Endodermal cell (in vitro differentiated cells): Measurements from ENCODE around the gene ASCL2. TPM values are rescaled to one million over a fixed set of nuclear protein-coding genes. Genes with fewer than 3 reads are reported as not detected.
A peak's percentile ranks its signal among the peaks of the same experiment; 100 is the strongest.

Experiments used
- DNase-seq: peaks from one replicate; pipeline ENCODE4 v3.0.0-alpha.2; 2017
- H3K27ac ChIP-seq: 2 replicates; pipeline ENCODE4 v1.5.1; 2013; ENCODE audit warnings: mild to moderate bottlenecking, low read depth, low read length, moderate library complexity
- H3K27me3 ChIP-seq: 2 replicates; pipeline ENCODE4 v1.6.1; 2013; ENCODE audit warnings: mild to moderate bottlenecking, low read length, moderate library complexity; ENCODE audit not compliant: insufficient read depth, control insufficient read depth, poor library complexity, severe bottlenecking
- H3K36me3 ChIP-seq: 2 replicates; pipeline ENCODE4 v1.7.0; 2013; ENCODE audit warnings: mild to moderate bottlenecking, low read length, moderate library complexity; ENCODE audit not compliant: control insufficient read depth, insufficient read depth
- H3K4me1 ChIP-seq: one replicate; pipeline ENCODE4 v1.7.0; 2013; ENCODE audit warnings: low read length; ENCODE audit not compliant: control insufficient read depth, insufficient read depth
- H3K4me3 ChIP-seq: 2 replicates; pipeline ENCODE4 v1.5.1; 2013; ENCODE audit warnings: mild to moderate bottlenecking, low read length, moderate library complexity
- H3K9ac ChIP-seq: 2 replicates; pipeline ENCODE4 v1.6.1; 2013; ENCODE audit warnings: mild to moderate bottlenecking, low read length, moderate library complexity; ENCODE audit not compliant: poor library complexity, severe bottlenecking; ENCODE audit errors: extremely low read depth
- H3K9me3 ChIP-seq: 2 replicates; pipeline ENCODE4 v1.6.1; 2013; ENCODE audit warnings: mild to moderate bottlenecking, low read length, moderate library complexity; ENCODE audit not compliant: control insufficient read depth
- H3K27ac Mint-ChIP-seq: 2 replicates; pipeline ENCODE4 v1.8.0; 2020; ENCODE audit warnings: mixed read lengths
- H3K27me3 Mint-ChIP-seq: 2 replicates; pipeline ENCODE4 v1.8.0; 2021; ENCODE audit warnings: mild to moderate bottlenecking, mixed read lengths; ENCODE audit not compliant: insufficient read depth
- H3K36me3 Mint-ChIP-seq: 2 replicates; pipeline ENCODE4 v1.8.0; 2020; ENCODE audit warnings: low read depth, mixed read lengths
- H3K4me1 Mint-ChIP-seq: 2 replicates; pipeline ENCODE4 v1.8.0; 2020; ENCODE audit warnings: mixed read lengths
- H3K4me3 Mint-ChIP-seq: 2 replicates; pipeline ENCODE4 v1.8.0; 2020; ENCODE audit warnings: mild to moderate bottlenecking, moderate library complexity, mixed read lengths
- H3K9me3 Mint-ChIP-seq: 2 replicates; pipeline ENCODE4 v1.8.0; 2020; ENCODE audit warnings: mild to moderate bottlenecking, mixed read lengths
- WGBS, 2 experiments: methylation state at CpG; one replicate each; pipeline versions ENCODE4 v1.1.5 to v1.1.7; 2013; ENCODE audit warnings: missing lambda C conversion rate in 2 of 2, mixed read lengths in 1 of 2; ENCODE audit not compliant: insufficient coverage in 1 of 2, insufficient read length in 1 of 2; 5-methylcytosine and 5-hydroxymethylcytosine counted together
- total RNA-seq, 2 donors: library from RNA; stranded (reverse); fragmentation: NEBNext Ultra II Directional in 1 of 2; extraction: Animal tissue kit (Norgen Biotek cat#: 25700) in 1 of 2; gene quantifications; 2 replicates in 1 of 2; 3 replicates in 1 of 2; pipeline ENCODE4 v1.2.1, GENCODE V29; 2021
- TF ChIP-seq, protein P1 (sequence below): fragments of 200-600 bp; sonication (generic); conservative IDR thresholded peaks from 2 replicates; pipeline ENCODE4 v1.5.0; 2021; ENCODE audit warnings: antibody characterized with exemption, mild to moderate bottlenecking

The ASCL2 gene
- total RNA-seq, 2 donors from 2014 or later = not detected

- DNase-seq = no peak
- Mint-ChIP-seq H3K4me1 (no peaks in the 10 kb centered on the region), H3K36me3 (no peaks in the 10 kb centered on the region), H3K27ac (no peak overlapping the region), H3K9me3 (peaks cover 5% of the 10 kb centered on the region), H3K27me3 (peaks cover 29% of the 10 kb centered on the region), H3K4me3 (no peak overlapping the region)
- no peaks in the 10 kb centered on the region for H3K36me3 ChIP-seq
- H3K4me1 ChIP-seq = no peaks in the 10 kb centered on the region
- no peaks in the 10 kb centered on the region for H3K9me3 ChIP-seq
- H3K4me3 ChIP-seq = no peak overlapping the region
- TF ChIP-seq, protein P1, sequence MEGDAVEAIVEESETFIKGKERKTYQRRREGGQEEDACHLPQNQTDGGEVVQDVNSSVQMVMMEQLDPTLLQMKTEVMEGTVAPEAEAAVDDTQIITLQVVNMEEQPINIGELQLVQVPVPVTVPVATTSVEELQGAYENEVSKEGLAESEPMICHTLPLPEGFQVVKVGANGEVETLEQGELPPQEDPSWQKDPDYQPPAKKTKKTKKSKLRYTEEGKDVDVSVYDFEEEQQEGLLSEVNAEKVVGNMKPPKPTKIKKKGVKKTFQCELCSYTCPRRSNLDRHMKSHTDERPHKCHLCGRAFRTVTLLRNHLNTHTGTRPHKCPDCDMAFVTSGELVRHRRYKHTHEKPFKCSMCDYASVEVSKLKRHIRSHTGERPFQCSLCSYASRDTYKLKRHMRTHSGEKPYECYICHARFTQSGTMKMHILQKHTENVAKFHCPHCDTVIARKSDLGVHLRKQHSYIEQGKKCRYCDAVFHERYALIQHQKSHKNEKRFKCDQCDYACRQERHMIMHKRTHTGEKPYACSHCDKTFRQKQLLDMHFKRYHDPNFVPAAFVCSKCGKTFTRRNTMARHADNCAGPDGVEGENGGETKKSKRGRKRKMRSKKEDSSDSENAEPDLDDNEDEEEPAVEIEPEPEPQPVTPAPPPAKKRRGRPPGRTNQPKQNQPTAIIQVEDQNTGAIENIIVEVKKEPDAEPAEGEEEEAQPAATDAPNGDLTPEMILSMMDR = no peak
- H3K27ac ChIP-seq = no peak overlapping the region
- WGBS, 2 experiments = 100% methylated on average over 1 of the region's 1 CpG; no CpG with 5 or more reads in 1 of the 2 experiments
- no peak overlapping the region for H3K9ac ChIP-seq
- H3K27me3 ChIP-seq = no peaks in the 10 kb centered on the region
These were observed 46.1 kb downstream of the ASCL2 start for GRCh38 chr11:2224254-2224653.

DNA sequence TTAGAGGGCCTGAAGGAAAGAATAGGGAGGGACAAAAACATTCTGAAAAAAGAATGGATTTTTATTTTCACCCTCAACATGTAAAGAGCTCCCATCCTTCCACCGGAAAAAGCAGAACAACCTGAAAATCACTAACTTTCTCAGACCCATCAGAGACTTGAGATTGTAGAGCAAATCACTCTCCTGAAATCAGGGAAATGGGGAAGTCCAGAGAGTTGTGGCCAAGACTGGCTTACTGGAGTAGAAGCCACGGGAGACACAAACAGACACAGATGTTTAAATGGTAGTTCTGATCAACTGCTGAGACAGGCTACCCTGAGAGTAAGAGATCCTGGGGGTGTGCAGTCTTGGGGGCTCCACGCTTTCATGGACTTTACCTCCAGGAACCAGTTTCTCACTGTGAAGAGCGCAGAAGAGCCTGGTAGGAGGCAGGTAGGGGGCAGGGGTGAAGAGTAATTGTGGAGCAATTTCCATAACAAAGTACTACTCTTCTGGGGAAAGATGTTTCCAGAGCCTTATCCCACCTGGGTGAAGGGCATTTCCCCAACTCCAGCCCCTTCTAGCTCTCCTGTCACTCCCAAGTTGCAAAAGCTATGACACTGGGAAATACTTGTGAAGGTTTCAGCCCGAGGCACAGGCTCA lies 47.1 kb downstream of the ASCL2 start:
- Mint-ChIP-seq H3K9me3 (peaks cover 5% of the 10 kb centered on the region), H3K36me3 (no peaks in the 10 kb centered on the region), H3K4me3 (no peak overlapping the region), H3K27ac (no peak overlapping the region), H3K27me3 (peaks cover 35% of the 10 kb centered on the region), H3K4me1 (no peaks in the 10 kb centered on the region)
- Histone ChIP-seq H3K4me3 (no peak overlapping the region), H3K4me1 (no peaks in the 10 kb centered on the region), H3K9me3 (no peaks in the 10 kb centered on the region), H3K27me3 (no peaks in the 10 kb centered on the region), H3K9ac (no peak overlapping the region), H3K27ac (no peak overlapping the region), H3K36me3 (no peaks in the 10 kb centered on the region)
- 57 to 61% methylated on average over 2 to 5 of the region's 5 CpGs for WGBS, 2 experiments
- TF ChIP-seq, protein P1 = no peak
- peak; percentile 55 for DNase-seq

GRCh38 chr11:2222451-2222850 lies 47.9 kb downstream of the ASCL2 start:
- H3K9ac ChIP-seq = no peak overlapping the region
- no peaks in the 10 kb centered on the region for H3K4me1 Mint-ChIP-seq
- no peaks in the 10 kb centered on the region for H3K4me1 ChIP-seq
- H3K27me3 ChIP-seq = no peaks in the 10 kb centered on the region
- peaks cover 42% of the 10 kb centered on the region for H3K27me3 Mint-ChIP-seq
- H3K4me3 Mint-ChIP-seq = no peak overlapping the region
- H3K36me3 Mint-ChIP-seq = no peaks in the 10 kb centered on the region
- no peak overlapping the region for H3K27ac ChIP-seq
- H3K4me3 ChIP-seq = no peak overlapping the region
- 82 to 85% methylated on average over 2 to 4 of the region's 4 CpGs for WGBS, 2 experiments
- no peak overlapping the region for H3K27ac Mint-ChIP-seq
- no peaks in the 10 kb centered on the region for H3K9me3 ChIP-seq
- no peak for DNase-seq
- TF ChIP-seq, protein P1 = no peak
- H3K36me3 ChIP-seq = no peaks in the 10 kb centered on the region
- H3K9me3 Mint-ChIP-seq = peaks cover 5% of the 10 kb centered on the region
